GM12873 (cell line): ENCODE measurements around the gene ZBTB39.
A peak's percentile ranks its signal among the peaks of the same experiment; 100 is the strongest.

Experiments
- TF ChIP-seq, protein P1 (sequence below): IDR thresholded peaks from 2 replicates; pipeline ENCODE4 v1.5.1; 2012; ENCODE audit warnings: low read depth, mild to moderate bottlenecking, moderate library complexity, low read length, control low read depth; ENCODE audit not compliant: insufficient read depth; ENCODE audit errors: missing control alignments

The ZBTB39 gene, protein sequence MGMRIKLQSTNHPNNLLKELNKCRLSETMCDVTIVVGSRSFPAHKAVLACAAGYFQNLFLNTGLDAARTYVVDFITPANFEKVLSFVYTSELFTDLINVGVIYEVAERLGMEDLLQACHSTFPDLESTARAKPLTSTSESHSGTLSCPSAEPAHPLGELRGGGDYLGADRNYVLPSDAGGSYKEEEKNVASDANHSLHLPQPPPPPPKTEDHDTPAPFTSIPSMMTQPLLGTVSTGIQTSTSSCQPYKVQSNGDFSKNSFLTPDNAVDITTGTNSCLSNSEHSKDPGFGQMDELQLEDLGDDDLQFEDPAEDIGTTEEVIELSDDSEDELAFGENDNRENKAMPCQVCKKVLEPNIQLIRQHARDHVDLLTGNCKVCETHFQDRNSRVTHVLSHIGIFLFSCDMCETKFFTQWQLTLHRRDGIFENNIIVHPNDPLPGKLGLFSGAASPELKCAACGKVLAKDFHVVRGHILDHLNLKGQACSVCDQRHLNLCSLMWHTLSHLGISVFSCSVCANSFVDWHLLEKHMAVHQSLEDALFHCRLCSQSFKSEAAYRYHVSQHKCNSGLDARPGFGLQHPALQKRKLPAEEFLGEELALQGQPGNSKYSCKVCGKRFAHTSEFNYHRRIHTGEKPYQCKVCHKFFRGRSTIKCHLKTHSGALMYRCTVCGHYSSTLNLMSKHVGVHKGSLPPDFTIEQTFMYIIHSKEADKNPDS

GRCh38 chr12:57005980-57006808 lies at the start of gene ZBTB39:
Gene ZBTB39, minus strand, starts transcription at chr12:57006546. Its CDS starts 1,629 bp downstream, at chr12:57004917.
- TF ChIP-seq, protein P1, sequence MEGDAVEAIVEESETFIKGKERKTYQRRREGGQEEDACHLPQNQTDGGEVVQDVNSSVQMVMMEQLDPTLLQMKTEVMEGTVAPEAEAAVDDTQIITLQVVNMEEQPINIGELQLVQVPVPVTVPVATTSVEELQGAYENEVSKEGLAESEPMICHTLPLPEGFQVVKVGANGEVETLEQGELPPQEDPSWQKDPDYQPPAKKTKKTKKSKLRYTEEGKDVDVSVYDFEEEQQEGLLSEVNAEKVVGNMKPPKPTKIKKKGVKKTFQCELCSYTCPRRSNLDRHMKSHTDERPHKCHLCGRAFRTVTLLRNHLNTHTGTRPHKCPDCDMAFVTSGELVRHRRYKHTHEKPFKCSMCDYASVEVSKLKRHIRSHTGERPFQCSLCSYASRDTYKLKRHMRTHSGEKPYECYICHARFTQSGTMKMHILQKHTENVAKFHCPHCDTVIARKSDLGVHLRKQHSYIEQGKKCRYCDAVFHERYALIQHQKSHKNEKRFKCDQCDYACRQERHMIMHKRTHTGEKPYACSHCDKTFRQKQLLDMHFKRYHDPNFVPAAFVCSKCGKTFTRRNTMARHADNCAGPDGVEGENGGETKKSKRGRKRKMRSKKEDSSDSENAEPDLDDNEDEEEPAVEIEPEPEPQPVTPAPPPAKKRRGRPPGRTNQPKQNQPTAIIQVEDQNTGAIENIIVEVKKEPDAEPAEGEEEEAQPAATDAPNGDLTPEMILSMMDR: peak; percentile 62

DNA sequence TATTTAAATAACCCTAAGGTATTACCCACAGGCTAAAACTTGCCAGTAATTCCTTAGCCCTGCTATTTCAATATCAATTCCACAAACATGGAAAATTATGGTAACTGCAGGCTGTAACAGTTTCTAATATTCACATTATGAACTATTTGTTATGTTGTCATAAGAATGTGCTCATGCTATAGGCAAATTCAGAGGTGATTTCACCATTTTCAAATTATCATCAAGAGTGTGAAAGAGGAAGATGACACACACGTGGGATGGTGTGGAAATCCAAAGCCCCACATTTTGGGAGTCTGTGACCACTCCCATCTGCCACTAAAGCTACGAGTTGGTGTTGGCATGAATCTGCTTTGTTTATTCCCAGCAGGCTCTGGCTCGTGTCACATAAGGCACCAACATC lies 49.5 kb upstream of the ZBTB39 start:
- TF ChIP-seq, protein P1: no peak

GRCh38 chr12:57051011-57051410 lies 44.7 kb upstream of the ZBTB39 start:
- TF ChIP-seq, protein P1: no peak

DNA sequence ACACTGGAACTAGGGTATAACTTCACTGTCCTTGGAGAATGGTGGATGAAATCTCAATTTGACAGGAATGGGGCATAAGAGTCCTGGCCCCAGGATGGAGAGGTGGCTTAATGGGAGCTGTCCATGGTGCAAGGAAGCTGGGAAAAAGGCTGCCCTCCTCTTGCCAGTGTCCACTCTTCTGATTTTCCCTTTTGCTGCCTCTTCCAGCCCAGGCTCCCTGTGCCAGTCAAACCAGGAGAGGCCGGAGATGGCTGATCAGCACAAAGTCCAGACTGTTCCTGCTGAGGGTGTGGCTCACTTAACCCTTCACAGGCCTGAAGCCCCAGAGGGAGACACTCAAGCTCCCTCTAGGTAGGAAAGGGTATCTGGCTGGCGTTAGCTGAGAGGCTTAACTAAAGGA lies 43.5 kb upstream of the ZBTB39 start, which contains the start of gene MYO1A:
TSS of gene MYO1A (minus strand) at position 240 of the 400 bp plus-strand sequence. CDS start 1,806 bp downstream, outside the sequence.
- TF ChIP-seq, protein P1: no peak

DNA sequence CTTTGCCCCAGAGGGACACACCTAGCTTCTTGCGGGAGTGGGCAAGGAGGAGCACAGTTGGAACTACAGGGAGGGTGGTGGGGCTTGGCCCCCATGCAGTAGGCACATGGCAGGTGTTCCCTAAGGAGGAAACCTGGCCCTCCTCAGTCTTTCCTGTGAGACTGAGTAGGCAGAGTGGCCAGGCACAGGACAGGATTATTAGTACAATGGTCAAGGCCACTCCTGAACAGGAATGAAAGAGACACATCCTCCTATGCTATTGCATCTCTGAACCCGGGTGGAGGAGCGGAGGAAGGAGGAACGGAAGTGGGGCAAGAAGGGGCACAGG lies 42.7 kb upstream of the ZBTB39 start:
- TF ChIP-seq, protein P1: no peak

- TF ChIP-seq, protein P1: peak; percentile 16
Measured at GRCh38 chr12:57048423-57049118, 42.2 kb upstream of the ZBTB39 start.
